Trophoblast cell (in vitro differentiated cells and primary cell): Measurements from ENCODE around the gene ELL.

Source experiments
- DNase-seq, 2 donors: peaks; one replicate each; pipeline ENCODE4 v3.0.0-alpha.2; 2016
- H2AFZ ChIP-seq: 2 replicates; pipeline ENCODE4 v1.6.1; 2013; ENCODE audit warnings: low read length, moderate library complexity, mild to moderate bottlenecking; ENCODE audit not compliant: insufficient read depth, poor library complexity
- H2AK5ac ChIP-seq: 2 replicates; pipeline ENCODE4 v1.6.1; 2013; ENCODE audit warnings: mild to moderate bottlenecking, low read length
- H2BK120ac ChIP-seq: 2 replicates; pipeline ENCODE4 v1.6.1; 2013; ENCODE audit warnings: low read length, mild to moderate bottlenecking, moderate library complexity; ENCODE audit not compliant: insufficient read depth, poor library complexity
- H2BK12ac ChIP-seq: 2 replicates; pipeline ENCODE4 v1.6.1; 2013; ENCODE audit warnings: mild to moderate bottlenecking, low read length, moderate library complexity
- H2BK5ac ChIP-seq: 2 replicates; pipeline ENCODE4 v1.6.1; 2013; ENCODE audit warnings: low read length, low read depth, moderate library complexity, mild to moderate bottlenecking; ENCODE audit not compliant: poor library complexity
- H3K14ac ChIP-seq: 2 replicates; pipeline ENCODE4 v1.6.1; 2013; ENCODE audit warnings: mild to moderate bottlenecking, low read length
- H3K18ac ChIP-seq: 2 replicates; pipeline ENCODE4 v1.6.1; 2013; ENCODE audit warnings: mild to moderate bottlenecking, low read length
- H3K23ac ChIP-seq: 2 replicates; pipeline ENCODE4 v1.6.1; 2013; ENCODE audit warnings: low read length
- H3K27ac ChIP-seq: 2 replicates; pipeline ENCODE4 v1.5.1; 2013; ENCODE audit warnings: low read depth, mild to moderate bottlenecking, inconsistent platforms, low read length, moderate library complexity
- H3K27me3 ChIP-seq: 2 replicates; pipeline ENCODE4 v1.6.1; 2013; ENCODE audit warnings: inconsistent platforms, mild to moderate bottlenecking, low read length, moderate library complexity; ENCODE audit not compliant: insufficient read depth
- H3K36me3 ChIP-seq, 2 experiments: 1 replicate in 1 of 2; 2 replicates in 1 of 2; pipeline ENCODE4 v1.6.1; 2013; ENCODE audit warnings: low read length in 2 of 2, mild to moderate bottlenecking in 2 of 2, moderate library complexity in 1 of 2; ENCODE audit not compliant: insufficient read depth in 2 of 2, control insufficient read depth in 1 of 2
- H3K4ac ChIP-seq: 2 replicates; pipeline ENCODE4 v1.6.1; 2013; ENCODE audit warnings: low read depth, mild to moderate bottlenecking, low read length, moderate library complexity
- H3K4me1 ChIP-seq, 2 experiments: 1 replicate in 1 of 2; 2 replicates in 1 of 2; pipeline ENCODE4 v1.6.1; 2013; ENCODE audit warnings: low read length in 2 of 2, mild to moderate bottlenecking in 2 of 2, moderate library complexity in 1 of 2; ENCODE audit not compliant: insufficient read depth in 2 of 2, control insufficient read depth in 1 of 2
- H3K4me2 ChIP-seq: 2 replicates; pipeline ENCODE4 v1.6.1; 2013; ENCODE audit warnings: inconsistent platforms, mild to moderate bottlenecking, low read length, moderate library complexity
- H3K4me3 ChIP-seq: 2 replicates; pipeline ENCODE4 v1.5.1; 2013; ENCODE audit warnings: mild to moderate bottlenecking, low read depth, low read length, inconsistent platforms
- H3K79me1 ChIP-seq: one replicate; pipeline ENCODE4 v1.6.1; 2013; ENCODE audit warnings: low read length
- H3K79me2 ChIP-seq: 2 replicates; pipeline ENCODE4 v1.6.1; 2013; ENCODE audit warnings: low read length, mild to moderate bottlenecking; ENCODE audit not compliant: control insufficient read depth, insufficient read depth, poor library complexity
- H3K9ac ChIP-seq: 2 replicates; pipeline ENCODE4 v1.6.1; 2013; ENCODE audit warnings: mild to moderate bottlenecking, low read length
- H3K9me3 ChIP-seq: 2 replicates; pipeline ENCODE4 v1.6.1; 2013; ENCODE audit warnings: low read depth, mild to moderate bottlenecking, control low read depth, inconsistent platforms, low read length; ENCODE audit not compliant: insufficient read depth
- H4K12ac ChIP-seq: 2 replicates; pipeline ENCODE4 v1.6.1; 2013; ENCODE audit warnings: low read depth, mild to moderate bottlenecking, low read length, moderate library complexity
- H4K8ac ChIP-seq: 2 replicates; pipeline ENCODE4 v1.6.1; 2013; ENCODE audit warnings: low read depth, mild to moderate bottlenecking, low read length, moderate library complexity
- H4K91ac ChIP-seq: one replicate; pipeline ENCODE4 v1.6.1; 2013; ENCODE audit warnings: low read depth, mild to moderate bottlenecking, low read length, moderate library complexity
- WGBS: extraction: QIAGEN DNeasy Blood & Tissue Kit; methylation state at CpG from one replicate; pipeline ENCODE4 v1.1.7; 2013; ENCODE audit warnings: missing lambda C conversion rate; ENCODE audit not compliant: insufficient read length, insufficient coverage; ENCODE audit errors: extremely low coverage; 5-methylcytosine and 5-hydroxymethylcytosine counted together

The ELL gene

DNA sequence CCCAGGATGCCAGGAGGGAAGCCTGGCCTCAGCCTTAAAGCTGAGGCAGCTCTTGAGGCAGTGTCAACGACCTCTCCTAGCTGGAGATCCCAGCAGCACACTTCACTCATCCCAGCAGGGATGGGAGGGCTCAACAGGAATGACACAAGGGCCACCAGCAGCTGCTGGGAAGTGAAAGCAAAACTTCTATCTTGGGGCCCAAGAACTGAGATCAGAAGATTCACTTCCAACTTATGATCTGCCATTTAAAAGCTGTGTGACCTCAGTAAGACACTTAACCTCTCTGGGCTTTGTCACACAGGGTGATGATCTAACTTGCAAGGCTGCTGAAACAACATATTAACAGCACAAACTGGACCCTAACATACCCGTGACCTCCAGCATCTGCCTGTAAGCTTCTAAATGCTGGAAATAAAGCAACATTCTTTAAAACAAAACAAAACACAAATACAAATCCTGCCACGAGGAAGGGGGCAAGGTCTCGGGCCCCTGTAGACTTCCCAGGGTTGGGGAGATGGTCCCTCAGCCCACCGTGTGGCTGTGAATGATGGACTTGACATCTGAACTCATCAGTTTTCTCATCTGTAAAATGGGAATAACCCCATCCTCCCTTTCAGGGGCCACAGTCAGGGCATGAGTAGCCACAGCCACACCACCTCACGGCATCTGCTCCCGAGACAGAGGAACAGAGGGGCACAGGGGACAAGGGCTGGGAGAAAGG lies 22.7 kb downstream of the ELL start:
- WGBS: no CpG with 5 or more reads among the region's 7 CpGs
- Histone ChIP-seq H2AK5ac (no peak overlapping the region), H3K4me2 (no peak overlapping the region), H2BK12ac (no peak overlapping the region), H3K79me2 (peaks cover 5% of the 10 kb centered on the region), H3K27me3 (no peaks in the 10 kb centered on the region), H3K36me3 (peaks cover 0 to 3% of the 10 kb centered on the region in 2 experiments), H3K79me1 (no peaks in the 10 kb centered on the region), H3K4ac (no peak overlapping the region), H3K9me3 (no peaks in the 10 kb centered on the region), H2BK5ac (no peak overlapping the region), H2AFZ (no peak overlapping the region), H3K9ac (no peak overlapping the region), H3K23ac (no peak overlapping the region), H3K18ac (no peak overlapping the region), H3K27ac (no peak overlapping the region), H4K8ac (no peak overlapping the region), H3K4me1 (peaks cover 5 to 10% of the 10 kb centered on the region in 2 experiments), H4K91ac (no peak overlapping the region), H3K4me3 (no peak overlapping the region), H2BK120ac (no peak overlapping the region), H4K12ac (no peak overlapping the region), H3K14ac (no peak overlapping the region)
- DNase-seq: no peak

DNA sequence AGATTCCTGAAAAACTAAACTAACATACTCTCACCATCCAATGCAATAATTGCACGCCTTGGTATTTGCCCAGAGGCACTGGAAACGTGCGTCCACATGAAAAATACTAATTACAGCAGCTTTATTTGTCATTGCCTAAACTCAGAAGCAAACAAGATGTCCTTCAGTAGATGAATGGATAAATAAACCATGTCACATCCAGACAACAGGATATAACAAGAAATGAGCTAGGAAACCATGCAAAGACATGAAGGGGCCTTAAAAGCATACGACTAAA lies 25.0 kb downstream of the ELL start:
- H4K91ac ChIP-seq: no peak overlapping the region

DNA sequence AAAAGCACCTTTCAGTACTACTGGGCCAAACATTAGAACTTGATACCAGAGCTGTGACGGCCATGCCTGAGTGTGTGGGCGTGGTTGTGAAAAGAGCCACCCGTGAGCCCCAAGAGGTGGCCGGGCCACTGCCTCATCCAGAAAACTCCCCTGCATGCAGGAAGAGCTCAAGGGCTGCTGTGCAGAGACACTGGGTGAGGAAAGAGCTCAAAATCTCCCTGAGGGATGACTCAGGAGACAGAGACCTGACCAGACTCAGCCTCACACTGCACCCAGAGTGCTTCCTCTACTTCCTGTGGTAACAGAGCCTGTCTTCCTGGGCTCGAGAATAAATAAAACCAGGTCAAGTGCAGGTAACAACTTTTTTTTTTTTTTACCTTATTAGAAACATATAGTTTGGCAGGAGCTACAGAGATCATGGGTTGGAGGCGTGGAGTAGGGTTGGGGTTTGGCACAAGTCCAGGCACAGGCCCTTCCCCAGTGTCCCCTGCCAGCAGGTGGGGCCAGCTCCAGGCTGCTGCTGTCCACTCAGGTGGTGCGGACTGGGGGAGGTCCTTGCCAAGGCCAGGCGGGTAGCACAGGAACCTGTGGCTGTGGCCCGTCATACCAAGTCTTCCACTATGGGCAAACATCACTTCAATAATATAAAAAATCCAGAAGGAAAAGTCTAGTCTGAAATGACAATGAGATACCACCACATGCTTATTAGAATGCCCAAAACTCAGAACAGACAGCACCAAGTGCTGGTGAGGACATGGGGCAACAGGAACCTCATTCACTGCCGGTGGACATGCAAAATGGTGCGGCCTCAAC lies 25.5 kb downstream of the ELL start:
- H3K27me3 ChIP-seq: no peaks in the 10 kb centered on the region
- no peak overlapping the region for H4K8ac ChIP-seq

More for the DNA sequence above, 25.0 kb downstream of the ELL start:
- WGBS: no CpG with 5 or more reads among the region's 4 CpGs
- no peak overlapping the region for H3K18ac ChIP-seq
- no peak overlapping the region for H2AFZ ChIP-seq
- no peaks in the 10 kb centered on the region for H3K9me3 ChIP-seq
- no peak overlapping the region for H3K14ac ChIP-seq
- H3K9ac ChIP-seq: no peak overlapping the region
- H2AK5ac ChIP-seq: no peak overlapping the region
- H3K23ac ChIP-seq: no peak overlapping the region
- no peak overlapping the region for H4K8ac ChIP-seq
- no peaks in the 10 kb centered on the region for H3K79me1 ChIP-seq
- no peak overlapping the region for H3K4me2 ChIP-seq
- peaks cover 5% of the 10 kb centered on the region for H3K79me2 ChIP-seq
- no peak overlapping the region for H3K4me3 ChIP-seq
- no peaks in the 10 kb centered on the region for H3K27me3 ChIP-seq
- H3K4ac ChIP-seq: no peak overlapping the region
- no peak overlapping the region for H2BK5ac ChIP-seq
- no peak overlapping the region for H3K27ac ChIP-seq
- H2BK12ac ChIP-seq: no peak overlapping the region
- H4K12ac ChIP-seq: no peak overlapping the region
- H2BK120ac ChIP-seq: no peak overlapping the region
- peaks cover 11 to 16% of the 10 kb centered on the region in 2 experiments for H3K4me1 ChIP-seq
- DNase-seq: peak; percentile 73 to 87
- H3K36me3 ChIP-seq: peaks cover 0 to under 1% of the 10 kb centered on the region in 2 experiments

DNA sequence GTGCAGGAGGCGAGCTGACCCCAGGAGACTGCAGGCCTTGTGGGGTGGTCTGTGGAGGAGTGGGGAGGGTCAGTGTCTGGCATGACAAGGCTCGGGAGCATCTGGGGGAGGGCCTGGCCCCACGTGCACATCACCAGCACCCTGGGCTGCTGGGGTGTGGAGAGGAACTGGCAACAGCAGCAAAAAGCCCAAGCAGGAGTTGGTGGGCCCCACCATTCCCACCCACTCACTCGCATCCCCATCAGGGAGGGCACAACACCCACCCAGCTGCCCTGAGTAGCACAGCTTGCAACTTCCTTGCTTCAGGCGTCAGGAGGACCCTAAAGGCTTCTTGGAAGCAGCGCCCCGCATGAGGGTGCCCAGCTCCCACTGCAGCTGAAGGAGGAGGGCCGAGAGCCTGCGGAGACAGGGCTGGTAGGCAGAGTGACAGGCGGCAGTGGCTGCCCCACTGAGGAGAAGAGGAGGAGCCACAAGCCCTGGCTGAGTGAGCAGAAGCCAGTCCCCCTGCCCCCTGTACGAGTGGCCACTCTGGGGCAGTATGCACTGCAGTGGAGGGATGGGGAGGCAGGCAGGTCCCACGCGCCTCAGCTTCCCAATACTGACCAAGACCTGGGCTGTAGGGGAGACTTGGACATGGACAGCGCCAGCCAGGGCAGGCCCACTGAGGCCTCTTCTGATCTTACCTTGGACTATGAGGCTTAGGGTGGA lies 26.5 kb downstream of the ELL start:
- Histone ChIP-seq H2BK12ac (no peak overlapping the region), H3K79me1 (no peaks in the 10 kb centered on the region), H2AK5ac (no peak overlapping the region), H3K27me3 (no peaks in the 10 kb centered on the region), H3K79me2 (peaks cover 5% of the 10 kb centered on the region), H3K14ac (no peak overlapping the region), H4K91ac (no peak overlapping the region), H3K9ac (no peak overlapping the region), H3K27ac (no peak overlapping the region), H2AFZ (no peak overlapping the region), H3K18ac (peak overlapping the region; percentile 17), H2BK120ac (no peak overlapping the region), H4K12ac (no peak overlapping the region), H4K8ac (no peak overlapping the region), H3K36me3 (no peaks in the 10 kb centered on the region), H3K4me1 (peaks cover 11 to 16% of the 10 kb centered on the region in 2 experiments), H2BK5ac (no peak overlapping the region), H3K4me2 (no peak overlapping the region), H3K9me3 (peaks cover under 1% of the 10 kb centered on the region), H3K4me3 (no peak overlapping the region), H3K4ac (peak overlapping the region; percentile 21), H3K23ac (no peak overlapping the region)
- no CpG with 5 or more reads among the region's 14 CpGs for WGBS
- DNase-seq: no peak

More for the DNA sequence above, 25.5 kb downstream of the ELL start:
- Histone ChIP-seq H3K23ac (no peak overlapping the region), H2AFZ (no peak overlapping the region), H3K4ac (no peak overlapping the region), H4K12ac (no peak overlapping the region), H3K79me1 (no peaks in the 10 kb centered on the region), H2AK5ac (no peak overlapping the region), H3K36me3 (no peaks in the 10 kb centered on the region), H4K91ac (no peak overlapping the region), H2BK12ac (no peak overlapping the region), H3K4me3 (no peak overlapping the region), H3K18ac (peak overlapping the region; percentile 17), H3K79me2 (peaks cover 5% of the 10 kb centered on the region), H3K4me1 (peaks cover 11 to 16% of the 10 kb centered on the region in 2 experiments), H3K9ac (no peak overlapping the region), H3K4me2 (no peak overlapping the region), H3K27ac (no peak overlapping the region), H2BK120ac (no peak overlapping the region), H2BK5ac (no peak overlapping the region), H3K14ac (no peak overlapping the region), H3K9me3 (no peaks in the 10 kb centered on the region)
- DNase-seq: peak in 1 of 2 donors; percentile 63
- no CpG with 5 or more reads among the region's 11 CpGs for WGBS
